ENCODE data around the gene SFXN2. TPM values are rescaled to one million over a fixed set of nuclear protein-coding genes. Genes with fewer than 3 reads are reported as not detected.

SFXN2 gene
- total and polyA plus RNA-seq, 7 experiments from 2014 or later = 11.4 to 32.1 (median 17.5) TPM

- peaks cover 36 to 61% (median 51%) of the 10 kb centered on the region in 7 donors for H3K4me1 Mint-ChIP-seq
- H3K9me3 ChIP-seq (ENCODE audit: control insufficient read depth in 2 of 3, low read length in 3 of 3) = no peaks in the 10 kb centered on the region
- intact Hi-C loops (cut with micrococcal nuclease) = loop anchor here in 1 of 2 donors (10.0 kb wide), 1 partner anchor 1390 kb away; the partner anchor contains the start of gene BTRC
- peak overlapping the region; percentile 85 for H3K4me3 ChIP-seq (ENCODE audit: low read length)
- no peaks in the 10 kb centered on the region for H3K27me3 ChIP-seq (ENCODE audit: control insufficient read depth in 2 of 2, insufficient read depth in 2 of 2, low read length in 2 of 2)
- H3K4me3 Mint-ChIP-seq = peak overlapping the region; percentile 80 to 97 (median 93)
- ChIA-PET POLR2A (interaction anchor here (1.0 to 2.0 kb wide), 2 partner anchors 10 to 110 kb away, joined by 3 to 9 read pairs; no protein-coding TSS in a partner anchor), CTCF (interaction anchor here (0.7 kb wide), 1 partner anchor 21 kb away, joined by 3 read pairs; no protein-coding TSS in a partner anchor)
- peak overlapping the region; percentile 77 for H3K27ac ChIP-seq (ENCODE audit: low read depth, low read length)
- H3K4me1 ChIP-seq (ENCODE audit: control insufficient read depth in 2 of 2, insufficient read depth in 2 of 2, low read length in 2 of 2) = peaks cover 17 to 25% of the 10 kb centered on the region in 2 donors
- peaks cover 7 to 19% (median 9%) of the 10 kb centered on the region in 5 donors for H3K36me3 Mint-ChIP-seq
- no peaks in the 10 kb centered on the region for H3K27me3 Mint-ChIP-seq
- peak overlapping the region; percentile 13 to 92 (median 75) for H3K27ac Mint-ChIP-seq
- DNase-seq (no peak), ATAC-seq (no peak)
- peaks cover 0 to 7% (median 2%) of the 10 kb centered on the region in 11 donors for H3K9me3 Mint-ChIP-seq
- peaks cover 0 to 6% (median 5%) of the 10 kb centered on the region in 3 experiments for H3K36me3 ChIP-seq (ENCODE audit: control insufficient read depth in 2 of 3, insufficient read depth in 3 of 3, low read length in 3 of 3)
These were observed 30.7 kb downstream of the SFXN2 start for GRCh38 chr10:102745157-102745556.

GRCh38 chr10:102752266-102752930, 38.0 kb downstream of the SFXN2 start:
- ATAC-seq = no peak
- intact Hi-C loops (cut with micrococcal nuclease) = loop anchor here in 1 of 2 donors (2.0 kb wide), 1 partner anchor 24 kb away; no protein-coding TSS in a partner anchor
- H3K27ac ChIP-seq (ENCODE audit: low read depth, low read length) = no peak overlapping the region
- H3K36me3 ChIP-seq (ENCODE audit: control insufficient read depth in 2 of 3, insufficient read depth in 3 of 3, low read length in 3 of 3) = peaks cover 0 to 5% (median 0%) of the 10 kb centered on the region in 3 experiments
- no peaks in the 10 kb centered on the region for H3K27me3 ChIP-seq (ENCODE audit: control insufficient read depth in 2 of 2, insufficient read depth in 2 of 2, low read length in 2 of 2)
- peaks cover 8 to 26% of the 10 kb centered on the region in 2 donors for H3K4me1 ChIP-seq (ENCODE audit: control insufficient read depth in 2 of 2, insufficient read depth in 2 of 2, low read length in 2 of 2)
- POLR2A ChIA-PET = no interaction called here
- H3K4me3 ChIP-seq (ENCODE audit: low read length) = no peak overlapping the region
- Mint-ChIP-seq H3K9me3 (peaks cover 0 to 3% (median 0%) of the 10 kb centered on the region in 11 donors), H3K4me1 (peaks cover 37 to 64% (median 55%) of the 10 kb centered on the region in 7 donors), H3K36me3 (peaks cover 7 to 21% (median 13%) of the 10 kb centered on the region in 5 donors), H3K27me3 (no peaks in the 10 kb centered on the region), H3K4me3 (peak overlapping the region in 5 of 10 donors; percentile 26 to 62 (median 51)), H3K27ac (peak overlapping the region in 6 of 9 donors; percentile 24 to 77 (median 57))
- DNase-seq = no peak
- no peaks in the 10 kb centered on the region for H3K9me3 ChIP-seq (ENCODE audit: control insufficient read depth in 2 of 3, low read length in 3 of 3)
- CTCF ChIA-PET = interaction anchor here (1.0 to 1.6 kb wide), 3 partner anchors 10 to 16 kb away, joined by 3 to 4 read pairs (median 4); no protein-coding TSS in a partner anchor

DNA sequence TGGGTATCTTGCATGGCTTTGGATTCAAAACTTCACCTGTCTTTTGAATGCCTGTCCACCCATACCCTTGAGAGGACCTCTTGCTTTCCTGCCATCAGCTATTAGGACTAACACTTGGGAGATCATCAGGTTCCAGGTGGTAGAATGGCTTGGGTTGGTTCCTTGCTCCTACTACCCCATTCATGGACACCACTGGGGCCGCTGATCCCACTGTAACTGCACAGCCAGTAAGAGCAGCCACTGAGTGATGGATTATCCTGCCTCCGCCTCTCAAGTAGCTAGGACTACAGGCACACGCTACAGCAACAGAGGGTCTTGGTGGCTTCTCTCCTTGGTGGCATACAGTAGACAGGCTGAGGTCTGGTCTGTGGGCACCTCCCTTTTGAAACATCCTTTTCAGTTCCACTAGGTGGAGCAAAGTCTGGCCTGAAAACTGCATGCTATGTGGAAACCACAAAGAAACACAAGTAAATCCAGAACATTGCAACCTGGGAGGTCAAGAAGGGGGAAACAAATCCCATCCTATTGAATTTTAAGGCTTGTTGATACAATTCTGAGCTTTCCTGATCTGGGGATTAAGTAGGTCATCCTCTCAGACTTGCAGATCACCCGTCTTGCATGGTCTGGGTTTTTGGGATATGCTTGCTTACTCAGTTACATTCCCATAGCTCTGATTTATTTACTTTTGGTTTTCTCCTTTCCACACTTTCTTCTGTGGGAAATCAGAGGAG, 38.7 kb downstream of the SFXN2 start:
- Mint-ChIP-seq H3K27ac (peak overlapping the region in 7 of 9 donors; percentile 20 to 72 (median 62)), H3K4me1 (peaks cover 39 to 66% (median 56%) of the 10 kb centered on the region in 7 donors), H3K27me3 (no peaks in the 10 kb centered on the region), H3K36me3 (peaks cover 7 to 21% (median 13%) of the 10 kb centered on the region in 5 donors), H3K4me3 (peak overlapping the region in 7 of 10 donors; percentile 5 to 62 (median 29)), H3K9me3 (peaks cover 0 to 3% (median 0%) of the 10 kb centered on the region in 11 donors)
- no peak overlapping the region for H3K27ac ChIP-seq (ENCODE audit: low read depth, low read length)
- H3K4me1 ChIP-seq (ENCODE audit: control insufficient read depth in 2 of 2, insufficient read depth in 2 of 2, low read length in 2 of 2) = peaks cover 8 to 26% of the 10 kb centered on the region in 2 donors
- POLR2A ChIA-PET = interaction anchor here (0.6 kb wide), 1 partner anchor 40 kb away, joined by 3 read pairs; no protein-coding TSS in a partner anchor
- DNase-seq (peak in 3 of 9 donors; percentile 13 to 34 (median 33)), ATAC-seq (peak; percentile 80)
- no peak overlapping the region for H3K4me3 ChIP-seq (ENCODE audit: low read length)
- intact Hi-C loops (cut with micrococcal nuclease) = loop anchor here (1.0 to 2.0 kb wide), 3 partner anchors 9 to 24 kb away; partner anchors contain the start of gene WBP1L (in 1 of the 2)
- CTCF ChIA-PET = interaction anchor here (0.5 to 1.6 kb wide), 4 partner anchors 9 to 49 kb away, joined by 3 to 4 read pairs (median 4); no protein-coding TSS in a partner anchor
- peaks cover 0 to 5% (median 0%) of the 10 kb centered on the region in 3 experiments for H3K36me3 ChIP-seq (ENCODE audit: control insufficient read depth in 2 of 3, insufficient read depth in 3 of 3, low read length in 3 of 3)
- H3K27me3 ChIP-seq (ENCODE audit: control insufficient read depth in 2 of 2, insufficient read depth in 2 of 2, low read length in 2 of 2) = no peaks in the 10 kb centered on the region
- H3K9me3 ChIP-seq (ENCODE audit: control insufficient read depth in 2 of 3, low read length in 3 of 3) = no peaks in the 10 kb centered on the region

- DNase-seq (no peak), ATAC-seq (no peak)
- Histone ChIP-seq H3K9me3 (ENCODE audit: control insufficient read depth in 2 of 3, low read length in 3 of 3) (no peaks in the 10 kb centered on the region), H3K36me3 (ENCODE audit: control insufficient read depth in 2 of 3, insufficient read depth in 3 of 3, low read length in 3 of 3) (peaks cover 0 to under 1% (median 0%) of the 10 kb centered on the region in 3 experiments), H3K4me1 (ENCODE audit: control insufficient read depth in 2 of 2, insufficient read depth in 2 of 2, low read length in 2 of 2) (peaks cover 8 to 22% of the 10 kb centered on the region in 2 donors), H3K27ac (ENCODE audit: low read depth, low read length) (no peak overlapping the region), H3K27me3 (ENCODE audit: control insufficient read depth in 2 of 2, insufficient read depth in 2 of 2, low read length in 2 of 2) (no peaks in the 10 kb centered on the region), H3K4me3 (ENCODE audit: low read length) (no peak overlapping the region)
- Mint-ChIP-seq H3K27me3 (no peaks in the 10 kb centered on the region), H3K4me1 (peaks cover 40 to 66% (median 56%) of the 10 kb centered on the region in 7 donors), H3K9me3 (peaks cover 0 to under 1% (median 0%) of the 10 kb centered on the region in 11 donors), H3K27ac (peak overlapping the region in 4 of 9 donors; percentile 9 to 72 (median 66)), H3K4me3 (peak overlapping the region in 5 of 10 donors; percentile 6 to 62 (median 16)), H3K36me3 (peaks cover 1 to 21% (median 13%) of the 10 kb centered on the region in 5 donors)
- ChIA-PET CTCF (interaction anchor here (0.6 to 1.6 kb wide), 4 partner anchors 13 to 732 kb away, joined by 3 to 4 read pairs (median 4); no protein-coding TSS in a partner anchor), POLR2A (no interaction called here)
- intact Hi-C loops (cut with micrococcal nuclease) = loop anchor here (1.0 to 2.0 kb wide), 3 partner anchors 9 to 23 kb away; partner anchors contain the start of gene WBP1L (in 1 of the 2)
These were observed 39.3 kb downstream of the SFXN2 start for GRCh38 chr10:102753718-102754117.

DNA sequence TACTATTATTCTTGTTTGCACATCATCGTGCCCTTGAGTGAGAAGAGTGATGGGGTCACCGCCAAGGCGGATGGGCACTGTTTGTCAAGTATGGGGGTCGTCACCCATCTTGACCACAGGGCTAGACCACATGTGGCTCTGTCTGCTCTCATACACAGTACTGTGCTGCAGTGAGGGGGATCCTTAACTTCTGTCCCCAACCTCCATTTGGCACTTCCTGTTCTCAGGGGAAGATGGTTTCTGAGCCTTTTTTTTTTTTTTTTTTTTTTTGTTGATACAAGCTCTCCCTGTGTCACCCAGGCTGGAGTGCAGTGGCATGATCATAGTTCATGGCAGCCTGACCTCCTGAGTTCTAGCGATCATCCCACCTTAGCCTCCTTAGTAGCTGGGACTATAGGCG, 42.9 kb downstream of the SFXN2 start:
- peaks cover 0 to 1% (median 0%) of the 10 kb centered on the region in 11 donors for H3K9me3 Mint-ChIP-seq
- no peaks in the 10 kb centered on the region for H3K27me3 Mint-ChIP-seq
- H3K36me3 Mint-ChIP-seq = peaks cover 0 to 33% (median 17%) of the 10 kb centered on the region in 5 donors
- no peak overlapping the region for H3K27ac Mint-ChIP-seq
- intact Hi-C loops (cut with micrococcal nuclease) = no loop called here
- Histone ChIP-seq H3K27ac (ENCODE audit: low read depth, low read length) (no peak overlapping the region), H3K9me3 (ENCODE audit: control insufficient read depth in 2 of 3, low read length in 3 of 3) (no peaks in the 10 kb centered on the region), H3K4me3 (ENCODE audit: low read length) (no peak overlapping the region), H3K27me3 (ENCODE audit: control insufficient read depth in 2 of 2, insufficient read depth in 2 of 2, low read length in 2 of 2) (no peaks in the 10 kb centered on the region), H3K4me1 (ENCODE audit: control insufficient read depth in 2 of 2, insufficient read depth in 2 of 2, low read length in 2 of 2) (peaks cover 7 to 17% of the 10 kb centered on the region in 2 donors), H3K36me3 (ENCODE audit: control insufficient read depth in 2 of 3, insufficient read depth in 3 of 3, low read length in 3 of 3) (peaks cover 0 to 6% (median 5%) of the 10 kb centered on the region in 3 experiments)
- peak overlapping the region in 1 of 10 donors; percentile 20 for H3K4me3 Mint-ChIP-seq
- DNase-seq (no peak), ATAC-seq (no peak)
- POLR2A ChIA-PET = no interaction called here
- CTCF ChIA-PET = no interaction called here
- H3K4me1 Mint-ChIP-seq = peaks cover 33 to 61% (median 49%) of the 10 kb centered on the region in 7 donors

Measured in naive thymus-derived CD4-positive, alpha-beta T cell (primary cell).